MM.1S (cell line): Measurements from ENCODE around the gene PUS3.
A peak's percentile ranks its signal among the peaks of the same experiment; 100 is the strongest.

ENCODE experiments used
- EZH2 ChIP-seq: fragments of 300-600 bp; sonication (generic); optimal IDR thresholded peaks from 2 replicates; pipeline ENCODE3; 2017; ENCODE audit warnings: low read depth, mild to moderate bottlenecking, antibody characterized with exemption, low read length, mixed read lengths
- EZH2phosphoT487 ChIP-seq: fragments of 300-600 bp; sonication (generic); IDR thresholded peaks from 2 replicates; pipeline ENCODE4 v1.6.1; 2018; ENCODE audit warnings: antibody characterized with exemption, low read length
- TF ChIP-seq, protein P1 (sequence below): fragments of 300-600 bp; sonication (generic); IDR thresholded peaks from 2 replicates; pipeline ENCODE4 v1.5.1; 2016; ENCODE audit warnings: antibody characterized with exemption, low read length, mixed read lengths

DNA sequence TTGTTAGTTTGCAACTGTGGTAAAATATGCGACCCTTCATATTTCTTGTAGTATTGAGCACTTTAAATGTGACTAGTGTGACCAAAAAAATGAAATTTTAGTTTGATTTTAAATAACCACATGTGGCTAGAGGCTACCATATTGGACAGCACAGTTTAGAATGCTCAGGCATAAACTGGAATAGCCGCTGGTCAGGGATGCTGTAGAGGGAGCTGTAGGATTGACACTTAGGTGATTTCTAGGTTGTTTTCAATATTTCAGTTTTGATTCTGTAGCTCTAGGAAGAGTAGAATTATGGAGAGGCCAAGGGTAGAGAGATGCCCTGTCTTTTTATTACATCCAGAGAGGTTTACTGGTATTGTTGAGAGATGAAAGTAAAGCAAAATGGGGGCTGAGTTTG lies 32.0 kb upstream of the PUS3 start:
- TF ChIP-seq, protein P1, sequence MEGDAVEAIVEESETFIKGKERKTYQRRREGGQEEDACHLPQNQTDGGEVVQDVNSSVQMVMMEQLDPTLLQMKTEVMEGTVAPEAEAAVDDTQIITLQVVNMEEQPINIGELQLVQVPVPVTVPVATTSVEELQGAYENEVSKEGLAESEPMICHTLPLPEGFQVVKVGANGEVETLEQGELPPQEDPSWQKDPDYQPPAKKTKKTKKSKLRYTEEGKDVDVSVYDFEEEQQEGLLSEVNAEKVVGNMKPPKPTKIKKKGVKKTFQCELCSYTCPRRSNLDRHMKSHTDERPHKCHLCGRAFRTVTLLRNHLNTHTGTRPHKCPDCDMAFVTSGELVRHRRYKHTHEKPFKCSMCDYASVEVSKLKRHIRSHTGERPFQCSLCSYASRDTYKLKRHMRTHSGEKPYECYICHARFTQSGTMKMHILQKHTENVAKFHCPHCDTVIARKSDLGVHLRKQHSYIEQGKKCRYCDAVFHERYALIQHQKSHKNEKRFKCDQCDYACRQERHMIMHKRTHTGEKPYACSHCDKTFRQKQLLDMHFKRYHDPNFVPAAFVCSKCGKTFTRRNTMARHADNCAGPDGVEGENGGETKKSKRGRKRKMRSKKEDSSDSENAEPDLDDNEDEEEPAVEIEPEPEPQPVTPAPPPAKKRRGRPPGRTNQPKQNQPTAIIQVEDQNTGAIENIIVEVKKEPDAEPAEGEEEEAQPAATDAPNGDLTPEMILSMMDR, result peak; percentile 19
- no peak for TF ChIP-seq EZH2
- no peak for TF ChIP-seq EZH2phosphoT487
